Liver (tissue), 9 donors: Measurements from ENCODE around the gene CLEC3B. TPM values are rescaled to one million over a fixed set of nuclear protein-coding genes. Genes with fewer than 3 reads are reported as not detected.

Experiments used
- DNase-seq: peaks from one replicate; pipeline ENCODE4 v3.0.0-alpha.2; 2017; ENCODE audit warnings: low spot score
- H3K27ac ChIP-seq, 2 donors: one replicate each; pipeline ENCODE4 v1.7.0; 2013; ENCODE audit warnings: inconsistent platforms in 2 of 2, low read length in 2 of 2, control low read depth in 1 of 2, low read depth in 1 of 2, mild to moderate bottlenecking in 1 of 2
- H3K27me3 ChIP-seq, 4 donors: one replicate each; pipeline versions ENCODE4 v1.6.1 to v1.7.0; 2013; ENCODE audit warnings: low read length in 3 of 4, inconsistent platforms in 1 of 4, mild to moderate bottlenecking in 1 of 4, moderate library complexity in 1 of 4; ENCODE audit not compliant: control insufficient read depth in 4 of 4, insufficient read depth in 4 of 4
- H3K36me3 ChIP-seq, 4 donors: one replicate each; pipeline versions ENCODE4 v1.6.1 to v1.7.0; 2013; ENCODE audit warnings: low read length in 3 of 4, mild to moderate bottlenecking in 3 of 4, low read depth in 1 of 4, moderate library complexity in 1 of 4; ENCODE audit not compliant: control insufficient read depth in 4 of 4, insufficient read depth in 3 of 4
- H3K4me1 ChIP-seq, 4 donors: one replicate each; pipeline versions ENCODE4 v1.6.1 to v1.7.0; 2013; ENCODE audit warnings: low read length in 3 of 4, mild to moderate bottlenecking in 3 of 4, moderate library complexity in 1 of 4; ENCODE audit not compliant: control insufficient read depth in 4 of 4, insufficient read depth in 4 of 4
- H3K4me3 ChIP-seq, 3 donors: one replicate each; pipeline versions ENCODE4 v1.6.1 to v1.7.0; 2013; ENCODE audit warnings: low read length in 3 of 3, control low read depth in 1 of 3, low read depth in 1 of 3, mild to moderate bottlenecking in 1 of 3
- H3K9ac ChIP-seq, 2 donors: one replicate each; pipeline ENCODE4 v1.7.0; 2013; ENCODE audit warnings: low read length in 2 of 2, mild to moderate bottlenecking in 2 of 2, moderate library complexity in 2 of 2, control low read depth in 1 of 2, low read depth in 1 of 2
- H3K9me3 ChIP-seq, 4 donors: one replicate each; pipeline versions ENCODE4 v1.6.1 to v1.7.0; 2013; ENCODE audit warnings: low read length in 3 of 4; ENCODE audit not compliant: control insufficient read depth in 4 of 4
- ATF3 ChIP-seq: IDR thresholded peaks from 2 replicates; pipeline ENCODE4 v1.6.1; 2016; ENCODE audit warnings: antibody characterized with exemption
- CTCF ChIP-seq: fragments of 150-350 bp; IDR thresholded peaks from 2 replicates; pipeline ENCODE4 v1.5.1; 2017; ENCODE audit warnings: improper control_type of control experiment, low read depth, low read length; ENCODE audit not compliant: missing input control
- EGR1 ChIP-seq, 2 donors: IDR thresholded peaks; 2 replicates each; pipeline ENCODE4 v1.6.1; 2016 to 2018; ENCODE audit warnings: antibody characterized with exemption in 2 of 2, low read depth in 2 of 2
- FOXA2 ChIP-seq: IDR thresholded peaks from 2 replicates; pipeline ENCODE4 v1.6.1; 2016; ENCODE audit warnings: antibody characterized with exemption
- GABPA ChIP-seq, 2 donors: IDR thresholded peaks in 1 of 2; conservative IDR thresholded peaks in 1 of 2; 2 replicates each; pipeline ENCODE4 v1.6.1; 2016; ENCODE audit warnings: antibody characterized with exemption in 2 of 2, mild to moderate bottlenecking in 1 of 2, moderate library complexity in 1 of 2
- HNF4A ChIP-seq, 2 donors: conservative IDR thresholded peaks; 2 replicates each; pipeline ENCODE4 v1.6.1; 2016; ENCODE audit warnings: antibody characterized with exemption in 2 of 2, mild to moderate bottlenecking in 2 of 2
- HNF4G ChIP-seq: IDR thresholded peaks from 2 replicates; pipeline ENCODE4 v1.6.1; 2016; ENCODE audit warnings: antibody characterized with exemption
- JUND ChIP-seq, 2 donors: IDR thresholded peaks; 2 replicates each; pipeline ENCODE4 v1.6.1; 2016; ENCODE audit warnings: antibody characterized with exemption in 2 of 2
- MAX ChIP-seq: IDR thresholded peaks from 2 replicates; pipeline ENCODE4 v1.6.1; 2016; ENCODE audit warnings: antibody characterized with exemption
- NR2F2 ChIP-seq: IDR thresholded peaks from 2 replicates; pipeline ENCODE4 v1.6.1; 2016; ENCODE audit warnings: antibody characterized with exemption
- RAD21 ChIP-seq, 2 donors: IDR thresholded peaks; 2 replicates each; pipeline ENCODE4 v1.6.1; 2016; ENCODE audit warnings: antibody characterized with exemption in 2 of 2, mild to moderate bottlenecking in 2 of 2
- REST ChIP-seq: IDR thresholded peaks from 2 replicates; pipeline ENCODE4 v1.6.1; 2016; ENCODE audit warnings: antibody characterized with exemption, mild to moderate bottlenecking
- RXRA ChIP-seq, 2 donors: IDR thresholded peaks; 2 replicates each; pipeline ENCODE4 v1.6.1; 2017 to 2018; ENCODE audit warnings: antibody characterized with exemption in 2 of 2, mild to moderate bottlenecking in 1 of 2
- SP1 ChIP-seq: IDR thresholded peaks from 2 replicates; pipeline ENCODE4 v1.6.1; 2018; ENCODE audit warnings: antibody characterized with exemption, mild to moderate bottlenecking
- TAF1 ChIP-seq: conservative IDR thresholded peaks from 2 replicates; pipeline ENCODE4 v1.6.1; 2016; ENCODE audit warnings: antibody characterized with exemption, mild to moderate bottlenecking
- YY1 ChIP-seq: IDR thresholded peaks from 2 replicates; pipeline ENCODE4 v1.6.1; 2016; ENCODE audit warnings: antibody characterized with exemption, mild to moderate bottlenecking
- ZBTB33 ChIP-seq: IDR thresholded peaks from 2 replicates; pipeline ENCODE4 v1.6.1; 2016; ENCODE audit warnings: antibody characterized with exemption
- WGBS: extraction: QIAGEN DNeasy Blood & Tissue Kit; methylation state at CpG from one replicate; pipeline ENCODE4 v1.1.7; 2013; 5-methylcytosine and 5-hydroxymethylcytosine counted together
- polyA plus RNA-seq, 2 donors: library from polyadenylated mRNA; stranded (reverse) in 1 of 2; unstranded in 1 of 2; fragments of 200-250 nt in 1 of 2; fragments of >200 nt in 1 of 2; fragmentation: Nextera tagmentation in 1 of 2; extraction: Ambion mirVana in 1 of 2; gene quantifications; one replicate each; pipeline versions ENCODE4 v1.2.1 to v1.2.3, GENCODE V29; 2013 to 2015
- total RNA-seq, 2 donors: library from RNA; depleted of rRNA; stranded (reverse); fragments of >200 nt; gene quantifications; one replicate each; pipeline ENCODE4 v1.2.3, GENCODE V29; 2014
- donor health status: healthy.
- donor health status: healthy.
- donor health status: healthy.
- donor health status: healthy.
- donor health status: healthy.

CLEC3B gene
- total and polyA plus RNA-seq, 4 donors: 7.7 to 28.8 (median 13.0) TPM

GRCh38 chr3:45078910-45079522, 52.9 kb downstream of the CLEC3B start:
- H3K27ac ChIP-seq: no peak overlapping the region
- no peak for DNase-seq
- H3K27me3 ChIP-seq: peaks cover 0 to 4% (median 0%) of the 10 kb centered on the region in 4 donors
- no peaks in the 10 kb centered on the region for H3K36me3 ChIP-seq
- no peak overlapping the region for H3K4me3 ChIP-seq
- H3K9me3 ChIP-seq: no peaks in the 10 kb centered on the region
- no peaks in the 10 kb centered on the region for H3K4me1 ChIP-seq
- no peak for TF ChIP-seq ATF3
- TF ChIP-seq MAX: no peak
- TF ChIP-seq RAD21 (IDR thresholded peaks at IDR 0.05): no peak
- no peak for TF ChIP-seq TAF1
- no peak for TF ChIP-seq CTCF
- no peak for TF ChIP-seq JUND (IDR thresholded peaks at IDR 0.05)
- no peak for TF ChIP-seq NR2F2
- no peak for TF ChIP-seq SP1
- no peak for TF ChIP-seq EGR1 (IDR thresholded peaks at IDR 0.05; ENCODE audit: low read depth in 2 of 2)
- TF ChIP-seq GABPA (IDR thresholded peaks at IDR 0.05 in 1 of 2, conservative IDR thresholded peaks at IDR 0.05 in 1 of 2): no peak
- no peak for TF ChIP-seq YY1
- TF ChIP-seq ZBTB33: no peak
- TF ChIP-seq REST: no peak
- TF ChIP-seq RXRA (IDR thresholded peaks at IDR 0.05): no peak
- WGBS: 76% methylated on average over 8 of the region's 8 CpGs
- H3K9ac ChIP-seq: no peak overlapping the region

- WGBS: 75% methylated on average over 1 of the region's 1 CpG
- H3K27ac ChIP-seq: no peak overlapping the region
- no peaks in the 10 kb centered on the region for H3K4me1 ChIP-seq
- DNase-seq: no peak
- no peaks in the 10 kb centered on the region for H3K9me3 ChIP-seq
- H3K27me3 ChIP-seq: no peaks in the 10 kb centered on the region
- H3K36me3 ChIP-seq: no peaks in the 10 kb centered on the region
- H3K4me3 ChIP-seq: no peak overlapping the region
- H3K9ac ChIP-seq: no peak overlapping the region
- TF ChIP-seq GABPA (IDR thresholded peaks at IDR 0.05 in 1 of 2, conservative IDR thresholded peaks at IDR 0.05 in 1 of 2) (no peak), SP1 (no peak), EGR1 (IDR thresholded peaks at IDR 0.05; ENCODE audit: low read depth in 2 of 2) (no peak), RAD21 (IDR thresholded peaks at IDR 0.05) (no peak), JUND (IDR thresholded peaks at IDR 0.05) (no peak), FOXA2 (no peak), HNF4A (conservative IDR thresholded peaks at IDR 0.05) (no peak), HNF4G (no peak), REST (no peak), CTCF (no peak), RXRA (IDR thresholded peaks at IDR 0.05) (no peak), ATF3 (no peak)
Observed at GRCh38 chr3:45079715-45080114, 53.6 kb downstream of the CLEC3B start.
